PFSK-1 (cell line): ENCODE results near the gene FA2H.

ENCODE experiments used
- POLR2AphosphoS5 ChIP-seq: IDR thresholded peaks from 2 replicates; pipeline ENCODE4 v1.6.1; 2012; ENCODE audit warnings: low read depth, mild to moderate bottlenecking, control low read depth, low read length, moderate library complexity
- TAF1 ChIP-seq: IDR thresholded peaks from 2 replicates; pipeline ENCODE4 v1.6.1; 2012; ENCODE audit warnings: low read length, control low read depth, borderline replicate concordance; ENCODE audit not compliant: insufficient read depth

DNA sequence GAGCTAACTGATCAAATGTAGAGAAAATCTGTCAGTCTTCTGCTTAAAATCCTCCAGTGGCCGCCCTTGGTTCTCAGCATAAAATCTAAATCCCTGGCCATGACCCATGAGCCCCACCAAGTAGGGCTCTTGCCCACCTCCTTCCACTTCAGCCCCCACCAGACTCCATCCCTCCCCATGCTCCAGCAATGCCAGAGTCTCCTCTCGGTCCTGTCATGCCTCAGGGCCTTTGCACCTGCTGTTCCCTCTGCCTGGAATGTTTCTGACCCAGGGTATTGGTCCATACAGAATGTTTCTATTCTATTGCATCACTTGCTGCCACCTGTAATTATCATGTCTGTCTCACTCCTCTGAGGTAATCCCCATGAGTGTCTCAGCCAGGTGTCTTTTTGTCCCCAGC lies 22.4 kb downstream of the FA2H start:
- TF ChIP-seq TAF1 (no peak), POLR2AphosphoS5 (no peak)
